GM23338 (cell line): ENCODE results near the gene MAD1L1. TPM values are rescaled to one million over a fixed set of nuclear protein-coding genes. Genes with fewer than 3 reads are reported as not detected.
A peak's percentile ranks its signal among the peaks of the same experiment; 100 is the strongest.

Experiments
- ATAC-seq: fragments of 200-7000 bp; cut with Tn5 transposase; 3 replicates; pipeline ENCODE4 v1.9.1; 2020
- DNase-seq: peaks from one replicate; pipeline ENCODE4 v3.0.0-alpha.2; 2015; ENCODE audit warnings: low spot score
- H2AFZ ChIP-seq: fragments of 200-600 bp; sonication (generic); 2 replicates; pipeline ENCODE4 v1.8.0; 2016; ENCODE audit warnings: antibody characterized with exemption, mild to moderate bottlenecking, moderate library complexity
- H3F3A ChIP-seq: fragments of 200-600 bp; sonication (generic); replicated peaks from 2 replicates; pipeline ENCODE4 v1.8.0; 2017; ENCODE audit warnings: antibody characterized with exemption, mixed run types, low read depth
- H3K27ac ChIP-seq: fragments of 200-600 bp; sonication (generic); 2 replicates; pipeline ENCODE4 v1.6.1; 2016; ENCODE audit warnings: low read depth
- H3K27me3 ChIP-seq: fragments of 200-600 bp; sonication (generic); 2 replicates; pipeline ENCODE4 v1.8.0; 2016; ENCODE audit warnings: mild to moderate bottlenecking, mixed run types, moderate library complexity; ENCODE audit not compliant: insufficient read depth
- H3K36me3 ChIP-seq: fragments of 200-600 bp; sonication (generic); 2 replicates; pipeline ENCODE4 v1.8.0; 2016; ENCODE audit warnings: mild to moderate bottlenecking; ENCODE audit not compliant: insufficient read depth
- H3K4me1 ChIP-seq: fragments of 200-600 bp; sonication (generic); 2 replicates; pipeline ENCODE4 v1.8.0; 2016; ENCODE audit warnings: mild to moderate bottlenecking, moderate library complexity; ENCODE audit not compliant: insufficient read depth
- H3K4me2 ChIP-seq: fragments of 200-600 bp; sonication (generic); 2 replicates; pipeline ENCODE4 v1.7.1; 2017; ENCODE audit warnings: mixed run types
- H3K4me3 ChIP-seq: fragments of 200-600 bp; sonication (generic); 2 replicates; pipeline ENCODE4 v1.6.1; 2016; ENCODE audit warnings: mixed run types
- H3K79me2 ChIP-seq: fragments of 200-600 bp; sonication (generic); replicated peaks from 2 replicates; pipeline ENCODE4 v1.8.0; 2017; ENCODE audit warnings: mild to moderate bottlenecking; ENCODE audit not compliant: insufficient read depth
- H3K9me2 ChIP-seq: fragments of 200-600 bp; sonication (generic); 2 replicates; pipeline ENCODE4 v1.8.0; 2017; ENCODE audit not compliant: insufficient read depth
- H4K20me1 ChIP-seq: fragments of 200-600 bp; sonication (generic); replicated peaks from 2 replicates; pipeline ENCODE4 v1.8.0; 2017; ENCODE audit warnings: mild to moderate bottlenecking; ENCODE audit not compliant: insufficient read depth
- H3K27ac Mint-ChIP-seq: 2 replicates; pipeline ENCODE4 v1.8.0; 2020; ENCODE audit warnings: inconsistent platforms, mild to moderate bottlenecking, moderate library complexity, mixed read lengths
- H3K27me3 Mint-ChIP-seq: 3 replicates; pipeline ENCODE4 v1.8.0; 2022; ENCODE audit warnings: low read depth, mild to moderate bottlenecking, moderate library complexity, mixed read lengths, inconsistent platforms; ENCODE audit not compliant: insufficient read depth, poor library complexity
- H3K36me3 Mint-ChIP-seq: 3 replicates; pipeline ENCODE4 v1.8.0; 2021; ENCODE audit warnings: low read depth, mild to moderate bottlenecking, inconsistent platforms, moderate library complexity, mixed read lengths
- H3K4me1 Mint-ChIP-seq: 3 replicates; pipeline ENCODE4 v1.8.0; 2020; ENCODE audit warnings: mild to moderate bottlenecking, inconsistent platforms, mixed read lengths
- H3K4me3 Mint-ChIP-seq: 3 replicates; pipeline ENCODE4 v1.8.0; 2021; ENCODE audit warnings: moderate library complexity, mild to moderate bottlenecking, inconsistent platforms, mixed read lengths
- H3K9me3 Mint-ChIP-seq: 3 replicates; pipeline ENCODE4 v1.8.0; 2020; ENCODE audit warnings: moderate library complexity, mild to moderate bottlenecking, inconsistent platforms, mixed read lengths
- CTCF ChIP-seq, 2 experiments: fragments of 200-600 bp in 1 of 2; sonication (generic) in 1 of 2; conservative IDR thresholded peaks; 2 replicates each; pipeline versions ENCODE4 v1.5.1 to v1.6.1; 2016 to 2017; ENCODE audit warnings: antibody characterized with exemption in 2 of 2, low read depth in 2 of 2, mild to moderate bottlenecking in 2 of 2, moderate library complexity in 1 of 2
- EZH2phosphoT487 ChIP-seq: fragments of 200-600 bp; sonication (generic); IDR thresholded peaks from one replicate; pipeline ENCODE4 v1.8.1; 2018; ENCODE audit warnings: antibody characterized with exemption; ENCODE audit not compliant: unreplicated experiment
- polyA plus RNA-seq: library from polyadenylated mRNA; unstranded; fragments of >200 nt; fragmentation: Nextera tagmentation; extraction: Ambion mirVana; gene quantifications from 2 replicates; pipeline ENCODE4 v1.2.1, GENCODE V29; 2016
- total RNA-seq: library from RNA; depleted of rRNA; stranded (reverse); fragments of >200 nt; shearing (Covaris generic); gene quantifications from 2 replicates; pipeline ENCODE4 v1.2.3, GENCODE V29; 2014
- TF ChIP-seq, protein P1 (sequence below): fragments of 250-450 bp; sonication (Bioruptor Pico); IDR thresholded peaks from 2 replicates; pipeline ENCODE4 v1.5.0; 2020; ENCODE audit warnings: mild to moderate bottlenecking, moderate library complexity
- TF ChIP-seq, protein P2 (sequence below): IDR thresholded peaks from 2 replicates; pipeline ENCODE4 v1.6.1; 2016; ENCODE audit warnings: antibody characterized with exemption

Gene MAD1L1
- total and polyA plus RNA-seq, 2 experiments from 2014 or later, result 40.3 to 59.3 TPM

- no peak for ATAC-seq
- Mint-ChIP-seq H3K4me3 (no peak overlapping the region), H3K9me3 (no peaks in the 10 kb centered on the region), H3K36me3 (no peaks in the 10 kb centered on the region), H3K27me3 (peaks cover 8% of the 10 kb centered on the region), H3K27ac (no peak overlapping the region), H3K4me1 (no peaks in the 10 kb centered on the region; the same call in 2 of the 3 replicates)
- Histone ChIP-seq H3K4me2 (no peak overlapping the region), H2AFZ (no peak overlapping the region), H3K27ac (peak overlapping the region; percentile 72; the same call in 1 of the 2 replicates), H3K4me1 (no peaks in the 10 kb centered on the region), H4K20me1 (0 out of 2 replicates have a peak, but pooled peaks cover 5% of the 10 kb centered on the region), H3K79me2 (0 out of 2 replicates have a peak, but pooled peaks cover 2% of the 10 kb centered on the region), H3K36me3 (no peaks in the 10 kb centered on the region; the same call in 1 of the 2 replicates), H3K9me2 (no peaks in the 10 kb centered on the region), H3K27me3 (no peaks in the 10 kb centered on the region), H3F3A (no peaks in the 10 kb centered on the region), H3K4me3 (no peak overlapping the region)
- DNase-seq, result no peak
- TF ChIP-seq, protein P1, sequence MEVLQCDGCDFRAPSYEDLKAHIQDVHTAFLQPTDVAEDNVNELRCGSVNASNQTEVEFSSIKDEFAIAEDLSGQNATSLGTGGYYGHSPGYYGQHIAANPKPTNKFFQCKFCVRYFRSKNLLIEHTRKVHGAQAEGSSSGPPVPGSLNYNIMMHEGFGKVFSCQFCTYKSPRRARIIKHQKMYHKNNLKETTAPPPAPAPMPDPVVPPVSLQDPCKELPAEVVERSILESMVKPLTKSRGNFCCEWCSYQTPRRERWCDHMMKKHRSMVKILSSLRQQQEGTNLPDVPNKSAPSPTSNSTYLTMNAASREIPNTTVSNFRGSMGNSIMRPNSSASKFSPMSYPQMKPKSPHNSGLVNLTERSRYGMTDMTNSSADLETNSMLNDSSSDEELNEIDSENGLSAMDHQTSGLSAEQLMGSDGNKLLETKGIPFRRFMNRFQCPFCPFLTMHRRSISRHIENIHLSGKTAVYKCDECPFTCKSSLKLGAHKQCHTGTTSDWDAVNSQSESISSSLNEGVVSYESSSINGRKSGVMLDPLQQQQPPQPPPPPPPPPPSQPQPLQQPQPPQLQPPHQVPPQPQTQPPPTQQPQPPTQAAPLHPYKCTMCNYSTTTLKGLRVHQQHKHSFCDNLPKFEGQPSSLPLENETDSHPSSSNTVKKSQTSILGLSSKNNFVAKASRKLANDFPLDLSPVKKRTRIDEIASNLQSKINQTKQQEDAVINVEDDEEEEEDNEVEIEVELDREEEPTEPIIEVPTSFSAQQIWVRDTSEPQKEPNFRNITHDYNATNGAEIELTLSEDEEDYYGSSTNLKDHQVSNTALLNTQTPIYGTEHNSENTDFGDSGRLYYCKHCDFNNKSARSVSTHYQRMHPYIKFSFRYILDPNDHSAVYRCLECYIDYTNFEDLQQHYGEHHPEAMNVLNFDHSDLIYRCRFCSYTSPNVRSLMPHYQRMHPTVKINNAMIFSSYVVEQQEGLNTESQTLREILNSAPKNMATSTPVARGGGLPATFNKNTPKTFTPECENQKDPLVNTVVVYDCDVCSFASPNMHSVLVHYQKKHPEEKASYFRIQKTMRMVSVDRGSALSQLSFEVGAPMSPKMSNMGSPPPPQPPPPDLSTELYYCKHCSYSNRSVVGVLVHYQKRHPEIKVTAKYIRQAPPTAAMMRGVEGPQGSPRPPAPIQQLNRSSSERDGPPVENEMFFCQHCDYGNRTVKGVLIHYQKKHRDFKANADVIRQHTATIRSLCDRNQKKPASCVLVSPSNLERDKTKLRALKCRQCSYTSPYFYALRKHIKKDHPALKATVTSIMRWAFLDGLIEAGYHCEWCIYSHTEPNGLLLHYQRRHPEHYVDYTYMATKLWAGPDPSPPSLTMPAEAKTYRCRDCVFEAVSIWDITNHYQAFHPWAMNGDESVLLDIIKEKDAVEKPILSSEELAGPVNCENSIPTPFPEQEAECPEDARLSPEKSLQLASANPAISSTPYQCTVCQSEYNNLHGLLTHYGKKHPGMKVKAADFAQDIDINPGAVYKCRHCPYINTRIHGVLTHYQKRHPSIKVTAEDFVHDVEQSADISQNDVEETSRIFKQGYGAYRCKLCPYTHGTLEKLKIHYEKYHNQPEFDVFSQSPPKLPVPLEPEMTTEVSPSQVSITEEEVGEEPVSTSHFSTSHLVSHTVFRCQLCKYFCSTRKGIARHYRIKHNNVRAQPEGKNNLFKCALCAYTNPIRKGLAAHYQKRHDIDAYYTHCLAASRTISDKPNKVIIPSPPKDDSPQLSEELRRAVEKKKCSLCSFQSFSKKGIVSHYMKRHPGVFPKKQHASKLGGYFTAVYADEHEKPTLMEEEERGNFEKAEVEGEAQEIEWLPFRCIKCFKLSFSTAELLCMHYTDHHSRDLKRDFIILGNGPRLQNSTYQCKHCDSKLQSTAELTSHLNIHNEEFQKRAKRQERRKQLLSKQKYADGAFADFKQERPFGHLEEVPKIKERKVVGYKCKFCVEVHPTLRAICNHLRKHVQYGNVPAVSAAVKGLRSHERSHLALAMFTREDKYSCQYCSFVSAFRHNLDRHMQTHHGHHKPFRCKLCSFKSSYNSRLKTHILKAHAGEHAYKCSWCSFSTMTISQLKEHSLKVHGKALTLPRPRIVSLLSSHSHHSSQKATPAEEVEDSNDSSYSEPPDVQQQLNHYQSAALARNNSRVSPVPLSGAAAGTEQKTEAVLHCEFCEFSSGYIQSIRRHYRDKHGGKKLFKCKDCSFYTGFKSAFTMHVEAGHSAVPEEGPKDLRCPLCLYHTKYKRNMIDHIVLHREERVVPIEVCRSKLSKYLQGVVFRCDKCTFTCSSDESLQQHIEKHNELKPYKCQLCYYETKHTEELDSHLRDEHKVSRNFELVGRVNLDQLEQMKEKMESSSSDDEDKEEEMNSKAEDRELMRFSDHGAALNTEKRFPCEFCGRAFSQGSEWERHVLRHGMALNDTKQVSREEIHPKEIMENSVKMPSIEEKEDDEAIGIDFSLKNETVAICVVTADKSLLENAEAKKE (CRISPR knock-in tag), result no peak
- TF ChIP-seq EZH2phosphoT487 (no peak), CTCF (conservative IDR thresholded peaks at IDR 0.05; ENCODE audit: low read depth in 2 of 2) (no peak)
- TF ChIP-seq, protein P2, sequence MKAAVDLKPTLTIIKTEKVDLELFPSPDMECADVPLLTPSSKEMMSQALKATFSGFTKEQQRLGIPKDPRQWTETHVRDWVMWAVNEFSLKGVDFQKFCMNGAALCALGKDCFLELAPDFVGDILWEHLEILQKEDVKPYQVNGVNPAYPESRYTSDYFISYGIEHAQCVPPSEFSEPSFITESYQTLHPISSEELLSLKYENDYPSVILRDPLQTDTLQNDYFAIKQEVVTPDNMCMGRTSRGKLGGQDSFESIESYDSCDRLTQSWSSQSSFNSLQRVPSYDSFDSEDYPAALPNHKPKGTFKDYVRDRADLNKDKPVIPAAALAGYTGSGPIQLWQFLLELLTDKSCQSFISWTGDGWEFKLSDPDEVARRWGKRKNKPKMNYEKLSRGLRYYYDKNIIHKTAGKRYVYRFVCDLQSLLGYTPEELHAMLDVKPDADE, result no peak
These were observed 225.8 kb downstream of the MAD1L1 start for GRCh38 chr7:2006921-2007381.
